SW 1271 (cell line): ENCODE measurements around the gene TIMM44.

ENCODE experiments used
- DNase-seq, 2 experiments: peaks; one replicate each; lab custom pipeline; 2025; lab: John Stamatoyannopoulos, UW

TIMM44 gene

DNA sequence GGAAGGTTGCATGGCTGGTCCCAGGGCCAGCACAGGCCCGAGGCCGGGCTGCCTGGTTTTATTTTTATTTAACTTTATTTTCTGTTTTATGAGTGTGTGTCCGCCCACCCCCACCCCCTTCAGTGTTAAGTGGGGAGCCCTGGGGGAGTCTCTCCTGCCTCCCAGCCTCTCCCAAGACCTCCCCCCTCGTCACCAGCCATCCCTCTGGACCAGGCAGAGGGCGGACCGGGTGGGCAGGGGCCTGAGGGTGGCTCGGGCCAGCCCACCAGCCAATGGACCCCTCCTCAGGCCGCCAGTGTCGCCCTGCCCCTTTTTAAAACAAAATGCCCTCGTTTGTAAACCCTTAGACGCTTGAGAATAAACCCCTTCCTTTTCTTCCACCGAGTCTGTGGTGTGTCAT lies 29.4 kb downstream of the TIMM44 start:
- no peak for DNase-seq

DNA sequence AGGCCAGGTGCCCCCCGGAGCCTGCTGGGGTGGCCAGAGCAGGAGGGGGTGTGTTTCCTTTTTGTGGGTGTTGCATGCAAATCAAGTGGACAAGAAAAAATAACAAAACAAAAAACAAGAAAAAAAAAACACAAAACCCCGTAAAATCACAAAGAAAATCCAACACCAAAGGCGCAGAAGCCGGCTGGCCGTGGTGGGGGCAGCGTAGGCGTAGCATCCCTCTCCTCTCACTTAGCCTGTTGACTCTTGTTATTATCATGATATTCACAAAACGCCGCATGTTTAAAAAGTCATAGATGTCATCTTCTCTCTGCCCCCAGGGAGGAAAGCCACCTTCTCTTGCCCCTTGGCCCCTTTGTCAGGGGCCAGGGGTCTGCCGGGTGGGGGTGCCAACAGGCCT lies 29.8 kb downstream of the TIMM44 start:
- no peak for DNase-seq

DNA sequence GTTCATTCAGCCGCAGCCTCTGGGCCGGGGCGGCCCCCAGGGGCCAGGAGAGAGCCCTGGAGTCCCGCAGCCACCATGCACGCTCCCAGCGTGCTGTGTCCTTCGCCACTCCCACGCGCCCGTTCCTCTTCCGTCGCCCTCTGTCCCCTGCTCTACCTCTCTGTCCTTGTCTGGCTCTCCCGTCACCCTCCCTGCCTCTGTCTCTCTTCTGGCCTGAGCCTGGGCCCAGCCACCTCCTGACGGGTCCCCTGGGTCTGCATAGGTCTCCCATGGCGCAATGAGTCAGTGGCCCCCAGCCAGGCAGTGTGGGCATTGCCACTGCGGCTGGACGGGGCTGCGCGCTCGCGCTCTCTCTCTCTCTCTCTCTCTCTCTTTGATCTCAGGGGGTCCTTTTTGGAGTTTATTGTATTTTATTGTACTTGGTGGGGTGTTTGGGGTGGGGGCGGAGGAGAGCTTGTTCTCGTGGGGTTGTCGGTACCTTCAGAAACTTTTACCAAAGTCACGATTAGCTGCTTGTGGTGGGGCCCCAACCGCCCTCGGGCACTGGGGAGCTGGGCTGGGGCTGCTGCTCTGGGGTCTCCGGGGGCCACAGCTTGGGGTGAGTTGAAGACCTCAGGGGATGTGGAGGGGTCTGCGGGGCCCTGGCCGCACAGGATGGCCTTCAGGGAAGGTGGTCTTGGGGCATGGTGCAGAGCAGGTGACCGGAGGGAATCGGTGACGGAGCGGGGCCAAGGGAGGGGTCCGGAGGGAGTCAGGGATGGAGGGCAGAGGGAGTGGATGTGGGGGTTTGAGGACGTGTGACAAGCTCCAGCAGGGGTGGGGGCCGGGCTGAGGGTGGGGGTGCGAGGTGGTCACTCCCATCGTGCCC lies 30.5 kb downstream of the TIMM44 start:
- no peak for DNase-seq

DNA sequence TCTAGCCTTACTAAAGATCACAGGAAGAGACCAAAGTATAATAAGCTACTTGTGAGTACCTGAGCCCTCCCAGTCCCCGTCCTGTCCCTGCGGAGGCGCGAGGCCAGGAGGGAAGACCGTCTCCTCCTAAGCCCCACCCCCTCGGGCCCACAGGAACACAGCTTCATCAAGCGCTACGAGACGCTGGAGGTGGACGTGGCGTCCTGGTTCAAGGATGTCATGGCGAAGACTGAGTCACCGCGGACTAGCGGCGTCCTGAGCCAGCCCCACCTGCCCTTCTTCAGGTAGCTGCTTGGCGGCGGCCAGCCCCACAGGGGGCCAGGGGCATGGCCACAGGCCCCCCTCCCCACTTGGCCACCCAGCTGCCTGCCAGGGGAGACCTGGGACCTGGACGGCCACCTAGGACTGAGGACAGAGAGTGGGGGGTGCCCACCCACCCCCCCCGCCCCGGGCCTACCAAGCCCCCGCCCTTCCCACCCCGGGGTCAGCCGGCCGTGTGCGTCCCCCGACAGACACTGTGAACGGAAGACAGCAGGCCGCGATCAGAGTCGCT lies 31.2 kb downstream of the TIMM44 start:
- no peak for DNase-seq

DNA sequence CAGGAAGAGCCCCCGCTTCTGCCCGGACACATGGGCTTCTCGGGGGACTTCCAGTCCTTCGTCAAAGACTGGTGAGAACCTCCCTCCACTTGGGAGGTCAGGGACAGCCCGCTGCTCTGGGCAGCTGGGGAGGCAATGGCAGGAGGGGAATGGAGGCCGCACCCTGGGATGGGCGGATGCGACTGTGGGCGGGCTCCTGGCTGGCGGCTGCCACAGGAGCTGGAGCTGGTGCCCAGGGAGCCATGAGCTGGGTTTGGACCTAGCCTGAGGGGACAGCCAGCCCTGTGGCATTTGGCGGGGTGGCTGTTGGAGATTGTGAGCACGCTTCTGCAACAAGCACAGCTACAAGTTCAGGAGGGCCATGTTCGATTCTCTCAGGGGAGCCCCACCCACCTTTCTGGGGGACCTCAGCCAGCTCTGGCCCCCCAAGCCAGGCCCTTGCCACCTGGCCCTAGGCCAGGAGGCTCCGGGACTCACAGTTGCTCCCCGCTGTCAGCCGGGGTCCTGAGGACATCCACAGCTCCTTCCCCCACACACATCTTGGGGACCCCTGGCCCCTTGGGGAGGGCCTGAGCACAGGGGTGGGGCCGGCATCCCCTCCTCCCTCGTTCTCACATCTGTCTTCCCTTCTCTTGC lies 31.8 kb downstream of the TIMM44 start:
- DNase-seq = no peak

DNA sequence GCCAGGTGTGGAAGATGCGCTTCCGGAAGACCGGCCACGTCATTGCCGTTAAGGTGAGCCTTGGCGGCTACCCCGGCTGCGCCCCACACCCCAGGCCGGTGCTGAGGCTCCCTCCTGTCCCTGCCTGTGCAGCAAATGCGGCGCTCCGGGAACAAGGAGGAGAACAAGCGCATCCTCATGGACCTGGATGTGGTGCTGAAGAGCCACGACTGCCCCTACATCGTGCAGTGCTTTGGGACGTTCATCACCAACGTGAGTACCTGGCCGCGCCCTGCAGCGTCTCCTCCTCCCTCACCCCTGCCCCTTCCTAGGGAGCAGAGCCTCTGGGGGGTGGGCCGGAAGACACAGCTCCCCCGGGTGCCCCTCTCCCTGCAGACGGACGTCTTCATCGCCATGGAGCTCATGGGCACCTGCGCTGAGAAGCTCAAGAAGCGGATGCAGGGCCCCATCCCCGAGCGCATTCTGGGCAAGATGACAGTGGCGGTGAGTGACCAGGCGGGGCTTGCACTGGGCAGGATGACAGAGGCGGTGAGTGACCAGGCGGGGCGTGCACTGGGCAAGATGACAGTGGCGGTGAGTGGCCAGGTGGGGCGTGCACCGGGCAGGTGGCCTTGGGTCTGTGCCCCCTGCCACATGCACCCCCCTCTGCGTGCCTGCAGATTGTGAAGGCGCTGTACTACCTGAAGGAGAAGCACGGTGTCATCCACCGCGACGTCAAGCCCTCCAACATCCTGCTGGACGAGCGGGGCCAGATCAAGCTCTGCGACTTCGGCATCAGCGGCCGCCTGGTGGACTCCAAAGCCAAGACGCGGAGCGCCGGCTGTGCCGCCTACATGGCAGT lies 32.9 kb downstream of the TIMM44 start:
- no peak for DNase-seq

DNA sequence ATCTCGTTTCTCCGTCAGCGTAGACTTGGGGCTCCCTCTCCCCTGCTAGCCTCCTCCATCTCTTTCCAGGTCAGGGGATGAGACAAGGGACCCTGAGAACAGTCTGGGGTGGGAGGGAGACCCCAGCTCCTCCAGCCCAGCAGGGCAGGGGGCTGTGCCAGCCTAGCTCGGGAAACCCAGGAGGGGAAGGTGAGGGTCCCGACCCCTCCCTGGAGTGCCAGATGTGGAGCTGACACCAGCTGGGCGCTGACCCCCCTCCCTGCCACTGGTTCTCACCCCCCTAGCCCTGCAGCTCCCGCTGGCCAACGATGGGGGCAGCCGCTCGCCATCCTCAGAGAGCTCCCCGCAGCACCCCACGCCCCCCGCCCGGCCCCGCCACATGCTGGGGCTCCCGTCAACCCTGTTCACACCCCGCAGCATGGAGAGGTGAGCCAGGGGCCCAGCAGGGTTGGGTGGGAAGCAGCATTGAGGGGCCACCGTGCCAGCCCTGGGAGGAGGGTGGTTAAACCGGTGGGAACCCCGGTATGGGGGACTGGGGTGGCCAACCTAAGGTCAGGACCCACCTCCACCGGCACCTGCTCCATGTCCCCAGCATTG lies 33.9 kb downstream of the TIMM44 start:
- no peak for DNase-seq

DNA sequence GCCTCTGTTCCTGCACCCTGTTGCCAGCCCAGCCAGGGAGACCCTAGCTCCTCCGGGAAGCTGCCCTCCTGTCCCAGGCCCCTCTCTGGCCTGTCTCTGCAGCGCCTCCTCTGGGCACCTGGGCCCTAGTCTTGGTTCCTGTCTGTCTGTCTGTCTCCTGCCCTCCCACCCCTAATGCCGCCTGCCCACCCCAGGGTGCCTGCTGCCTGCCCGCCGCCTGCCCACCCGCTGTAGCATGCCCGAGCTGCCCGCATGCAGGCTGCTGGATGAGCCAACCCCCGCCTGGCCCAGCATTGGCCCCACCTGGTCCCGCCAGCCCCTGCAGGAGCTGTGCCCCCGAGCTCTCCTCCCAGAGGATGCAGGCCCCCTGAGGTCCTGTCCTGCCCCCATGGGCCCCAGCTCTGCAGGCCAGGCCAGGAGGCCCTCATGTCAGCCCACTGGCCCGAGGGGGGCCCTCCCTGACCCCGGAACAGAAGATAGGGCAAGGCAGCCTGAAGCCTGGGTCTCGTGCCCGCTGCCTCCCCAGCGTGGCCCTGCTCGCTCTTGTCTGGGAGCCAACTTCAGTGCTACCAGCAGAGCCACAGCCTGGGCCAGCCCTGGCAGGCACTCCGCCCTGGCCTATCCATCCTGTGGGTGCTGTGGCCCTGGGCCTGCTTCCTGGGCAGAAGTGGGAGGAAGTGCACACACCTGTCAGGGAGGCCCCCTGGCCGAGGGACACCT lies 34.6 kb downstream of the TIMM44 start:
- no peak for DNase-seq

DNA sequence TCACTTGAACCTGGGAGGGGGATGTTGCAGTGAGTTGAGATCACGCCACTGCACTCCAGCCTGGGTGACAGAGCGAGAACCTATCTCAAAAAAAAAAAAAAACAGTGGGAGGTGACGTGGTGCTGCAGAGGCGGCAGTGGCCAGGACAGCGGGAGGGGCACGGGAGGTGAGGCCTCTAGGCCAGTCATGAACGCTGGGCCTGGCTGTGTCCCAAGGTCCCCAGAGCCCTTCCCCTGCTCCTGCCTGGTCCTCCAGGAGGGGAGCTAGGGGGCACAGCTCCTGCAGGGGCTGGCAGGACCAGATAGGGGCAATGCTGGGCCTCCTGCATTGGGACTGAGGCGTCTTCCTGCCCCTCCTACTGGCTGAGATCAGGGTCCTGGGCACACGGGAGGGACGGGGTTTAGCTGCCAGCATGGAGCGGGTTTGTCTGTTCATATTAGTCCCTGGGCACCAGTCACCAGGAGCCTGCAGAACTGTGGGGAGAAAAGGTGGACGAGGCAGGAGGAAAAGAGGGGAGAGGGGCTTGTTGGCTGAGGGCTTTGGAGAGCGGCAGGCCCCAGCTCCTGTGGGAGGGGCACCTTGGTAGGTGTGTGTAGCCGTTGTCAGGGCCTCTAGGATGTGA lies 35.3 kb downstream of the TIMM44 start:
- no peak for DNase-seq

DNA sequence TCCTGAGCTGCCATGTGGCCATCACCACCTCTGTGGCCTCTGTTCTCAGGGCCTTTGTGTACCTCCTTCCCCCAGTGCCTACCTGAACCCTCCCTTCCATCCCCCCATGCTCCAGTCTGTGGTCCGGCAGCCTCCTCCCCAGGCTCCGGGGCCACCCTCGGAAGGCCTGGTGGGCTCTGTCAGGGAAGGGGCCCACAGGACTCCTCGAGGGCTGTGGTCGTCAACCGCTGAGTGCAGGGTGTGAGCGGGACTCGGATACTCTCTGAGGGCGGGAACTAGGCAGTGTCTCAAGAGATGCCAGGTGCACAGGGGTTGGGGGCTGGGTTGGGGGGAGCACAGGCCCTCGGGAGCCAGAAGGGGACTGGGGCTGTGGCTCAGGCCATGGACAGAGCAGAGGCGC lies 35.9 kb downstream of the TIMM44 start:
- no peak for DNase-seq

DNA sequence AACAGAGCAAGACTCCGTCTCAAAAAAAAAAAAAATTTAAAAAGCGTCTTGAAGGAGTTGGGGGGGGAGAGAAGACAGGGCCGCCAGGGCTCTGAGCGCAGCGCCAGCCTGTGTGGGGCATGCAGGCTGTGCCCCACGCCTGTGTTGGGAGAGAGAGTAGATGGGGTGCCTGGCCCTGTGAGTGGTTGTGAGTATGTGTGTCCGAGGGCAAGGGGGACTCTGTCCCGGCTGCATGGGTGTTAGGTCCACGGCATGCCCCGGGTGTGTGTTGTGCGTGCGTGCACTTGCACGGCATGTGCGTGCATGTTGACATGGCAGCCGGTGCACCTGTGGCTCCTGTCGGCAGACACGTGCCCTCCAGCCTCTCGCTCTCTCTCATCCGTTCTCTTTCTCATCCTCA lies 36.3 kb downstream of the TIMM44 start:
- DNase-seq = no peak

DNA sequence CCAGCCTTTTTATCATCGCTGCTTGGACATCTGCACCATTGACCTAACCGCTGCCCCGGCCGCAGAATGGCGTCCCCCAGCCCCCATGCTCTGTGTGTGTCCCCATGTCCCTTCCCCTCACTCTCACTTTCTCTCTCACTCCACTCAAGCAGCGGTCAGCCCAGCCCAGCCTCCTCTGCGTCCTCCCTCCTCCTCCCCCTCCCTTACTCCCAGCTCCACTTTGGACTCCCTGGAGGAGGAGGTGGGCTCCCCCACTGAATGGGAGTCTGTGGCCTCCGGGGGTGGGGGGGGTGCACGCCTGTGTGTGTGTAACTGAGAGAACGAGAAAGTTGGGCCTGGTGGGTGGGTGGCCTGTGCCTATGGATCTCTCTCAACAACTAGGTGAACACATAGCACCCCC lies 37.6 kb downstream of the TIMM44 start:
- DNase-seq = no peak

DNA sequence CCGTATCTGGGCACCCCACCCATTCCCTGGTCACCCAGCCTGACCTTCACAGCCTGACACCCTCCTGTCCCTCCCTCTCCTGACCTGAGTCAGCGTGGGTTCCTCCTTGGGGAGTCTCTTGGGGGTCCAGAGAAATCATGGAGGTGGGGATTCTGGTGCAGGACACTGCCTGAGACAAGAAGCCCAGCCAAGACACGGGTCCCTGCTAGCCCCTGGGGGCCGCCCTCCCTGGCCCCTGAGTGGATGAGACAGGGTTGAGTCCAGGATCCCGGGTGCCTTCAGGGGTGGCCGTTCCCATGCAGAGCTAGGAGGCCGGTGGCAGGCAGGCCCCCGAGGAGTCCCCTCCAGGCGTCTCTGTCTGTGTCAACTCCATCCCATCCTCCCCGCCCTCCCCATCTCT lies 38.2 kb downstream of the TIMM44 start:
- DNase-seq = no peak

DNA sequence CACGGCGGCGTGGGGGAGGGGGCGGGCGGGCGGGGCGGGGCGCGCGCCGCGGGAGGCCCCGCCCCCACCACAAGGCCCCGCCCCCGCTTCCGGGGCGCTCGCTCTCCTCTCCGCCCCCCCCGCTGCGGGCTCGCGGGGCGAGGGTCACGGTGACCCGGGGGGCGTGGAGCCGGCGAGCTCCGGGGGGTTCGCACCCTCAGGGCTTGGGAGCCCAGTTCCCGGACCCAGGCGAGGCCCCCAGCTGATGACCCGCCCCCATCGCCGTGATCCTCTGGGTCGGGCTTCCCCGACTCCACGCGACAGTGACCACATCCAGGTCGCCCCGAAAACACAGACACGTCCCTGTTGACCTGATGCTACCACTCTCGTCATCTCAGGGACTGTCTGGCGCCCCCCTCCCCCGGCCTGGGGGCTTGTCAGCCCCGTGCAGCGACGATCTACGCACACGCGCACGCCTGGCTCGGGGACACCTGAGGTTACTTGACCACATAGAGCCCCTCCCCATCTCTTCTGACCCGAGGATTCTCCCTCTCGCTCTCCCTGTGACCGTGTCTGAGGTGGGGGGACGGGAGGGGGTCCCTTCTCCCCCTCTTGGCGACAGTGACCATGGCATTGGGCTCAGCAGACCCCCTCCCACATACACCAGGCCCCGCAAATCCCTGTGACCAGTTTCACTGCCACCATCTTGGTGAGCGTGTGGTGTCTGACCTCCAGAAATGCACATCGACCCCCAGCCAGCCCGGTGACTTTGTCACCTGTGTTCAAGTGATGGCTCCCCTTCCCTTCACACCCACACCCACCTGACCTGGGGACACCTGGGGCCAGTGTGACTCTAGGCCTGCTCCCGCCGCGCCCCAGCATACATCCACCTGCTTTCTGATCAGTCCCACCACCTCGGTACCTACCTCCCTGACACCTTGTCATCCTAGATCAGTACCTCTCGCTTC lies 39.1 kb downstream of the TIMM44 start:
- no peak for DNase-seq

DNA sequence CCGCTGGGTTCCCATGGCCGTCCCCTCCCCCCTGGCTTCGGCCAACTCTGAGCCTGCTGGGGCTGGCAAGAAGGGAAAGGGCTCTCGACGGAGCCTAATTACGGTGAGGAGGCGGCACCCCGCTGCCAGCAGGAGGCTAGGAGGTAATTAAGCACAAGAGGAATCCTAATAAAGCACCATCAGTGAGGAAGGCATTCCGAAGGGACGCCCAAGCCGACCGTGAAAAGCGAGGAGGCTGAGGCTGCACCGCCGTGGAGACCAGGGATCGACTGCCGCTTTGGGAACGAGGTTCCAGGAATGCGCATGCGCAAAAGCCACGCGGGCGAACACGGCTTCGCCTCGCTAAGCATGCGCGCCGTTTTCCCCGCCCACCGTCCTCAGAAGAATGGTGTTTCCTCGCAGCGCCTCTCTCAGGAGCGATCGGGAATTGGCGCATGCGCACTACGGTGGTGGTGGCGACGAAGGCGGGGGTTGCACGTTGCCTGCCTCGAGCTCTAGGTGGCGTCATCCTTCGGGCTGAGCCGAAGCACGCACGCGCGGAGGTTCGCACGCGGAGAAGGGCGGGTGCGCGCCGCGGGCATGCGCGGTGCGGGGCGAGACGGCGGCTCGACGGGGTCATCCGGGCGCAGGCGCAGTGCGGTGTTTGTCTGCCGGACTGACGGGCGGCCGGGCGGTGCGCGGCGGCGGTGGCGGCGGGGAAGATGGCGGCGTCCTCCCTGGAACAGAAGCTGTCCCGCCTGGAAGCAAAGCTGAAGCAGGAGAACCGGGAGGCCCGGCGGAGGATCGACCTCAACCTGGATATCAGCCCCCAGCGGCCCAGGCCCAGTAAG lies 40.0 kb downstream of the TIMM44 start, which contains the start of gene MAP2K7:
Gene MAP2K7, plus strand, starts transcription at position 634 of the 830 bp plus-strand sequence. Its CDS starts 68 bp downstream, at position 702.
- DNase-seq = peak; percentile 91 to 98

DNA sequence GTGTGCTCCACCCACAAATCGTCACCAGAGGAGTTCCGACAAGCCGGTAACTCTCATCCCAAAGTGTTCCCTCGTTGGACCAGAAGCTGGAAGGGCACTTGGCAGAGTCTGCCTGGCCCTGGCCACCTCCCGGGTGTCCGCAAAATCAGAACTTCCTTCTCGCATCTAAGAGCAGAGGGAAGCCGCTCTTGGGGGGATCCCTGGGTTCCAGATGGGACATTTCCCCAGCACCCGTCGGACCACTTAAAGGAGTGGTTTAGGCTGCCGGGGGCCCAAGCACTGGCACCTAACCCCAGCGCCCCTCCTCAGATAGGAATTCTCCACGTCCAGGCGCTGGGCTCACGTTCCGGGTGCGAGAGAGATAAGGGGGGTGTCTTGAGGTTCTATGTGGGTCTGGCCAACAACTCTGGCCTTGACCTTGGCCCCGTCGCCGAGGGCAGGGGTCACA lies 40.6 kb downstream of the TIMM44 start:
- DNase-seq = peak in 1 of 2 experiments; percentile 18

DNA sequence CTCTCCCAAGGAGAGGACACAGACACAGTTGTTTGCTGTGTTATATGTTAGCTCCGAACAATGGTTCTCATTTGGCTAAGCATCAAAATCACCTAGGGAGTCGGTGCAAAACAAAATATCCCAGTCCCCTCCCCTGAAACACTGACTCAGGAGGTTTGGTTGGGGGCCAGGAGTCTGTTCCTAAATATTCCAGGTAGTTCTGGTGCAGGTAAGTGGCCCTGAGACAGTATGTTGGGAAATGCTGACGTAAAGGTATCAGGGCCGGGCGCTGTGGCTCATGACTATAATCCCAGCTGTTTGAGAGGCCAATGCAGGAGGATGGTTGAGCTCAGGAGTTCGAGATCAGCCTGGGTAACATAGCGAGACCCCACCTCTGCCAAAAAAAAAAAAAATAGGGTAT lies 42.1 kb downstream of the TIMM44 start:
- no peak for DNase-seq

DNA sequence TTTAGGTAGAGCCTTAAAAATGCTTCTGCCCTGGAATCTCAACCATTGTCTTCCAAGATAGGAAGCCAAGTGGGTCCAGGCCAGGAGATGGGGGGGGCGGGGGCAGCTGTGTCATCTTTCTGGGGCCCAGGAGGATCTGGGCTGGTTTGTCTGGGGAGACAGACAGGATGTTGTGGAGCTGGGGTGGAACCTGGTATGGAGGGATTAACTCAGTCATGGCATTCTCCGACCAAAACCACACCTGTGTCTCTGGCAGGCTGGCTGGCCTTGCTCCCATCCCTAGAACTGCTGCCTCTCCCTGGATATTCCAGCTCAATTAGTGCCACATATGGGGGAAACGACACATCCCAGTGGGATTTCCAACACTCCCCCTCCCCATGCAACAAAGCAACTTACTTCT lies 42.5 kb downstream of the TIMM44 start:
- no peak for DNase-seq
